Natural killer cell (primary cell): ENCODE data around the gene CYP2D6. TPM values are rescaled to one million over a fixed set of nuclear protein-coding genes. Genes with fewer than 3 reads are reported as not detected.

Experiments used
- ATAC-seq, 3 donors: fragments of 150-1000 bp in 2 of 3; fragments of 200-7000 bp in 1 of 3; cut with Tn5 transposase; 1 replicate in 1 of 3; 2 replicates in 2 of 3; pipeline ENCODE4 v1.10.0; 2021; ENCODE audit warnings: mild to moderate bottlenecking in 2 of 3, moderate library complexity in 2 of 3
- DNase-seq, 2 donors: peaks; one replicate each; pipeline versions ENCODE4 v3.0.0 to v3.0.0-alpha.2; 2013 to 2021; ENCODE audit warnings: mixed read lengths in 1 of 2
- H3K27ac ChIP-seq: one replicate; pipeline ENCODE4 v1.5.1; 2013; ENCODE audit warnings: mild to moderate bottlenecking, low read length
- H3K27me3 ChIP-seq: one replicate; pipeline ENCODE4 v1.6.1; 2013; ENCODE audit warnings: low read length; ENCODE audit not compliant: control insufficient read depth, insufficient read depth
- H3K36me3 ChIP-seq: one replicate; pipeline ENCODE4 v1.6.1; 2013; ENCODE audit warnings: low read length; ENCODE audit not compliant: control insufficient read depth, insufficient read depth
- H3K4me1 ChIP-seq: one replicate; pipeline ENCODE4 v1.6.1; 2013; ENCODE audit warnings: low read length; ENCODE audit not compliant: control insufficient read depth, insufficient read depth
- H3K4me3 ChIP-seq: one replicate; pipeline ENCODE4 v1.5.1; 2013; ENCODE audit warnings: low read length
- H3K9me3 ChIP-seq: one replicate; pipeline ENCODE4 v1.6.1; 2013; ENCODE audit warnings: low read length; ENCODE audit not compliant: control insufficient read depth, insufficient read depth
- H3K27ac Mint-ChIP-seq, 2 donors: one replicate each; pipeline ENCODE4 v1.8.0; 2022; ENCODE audit warnings: mild to moderate bottlenecking in 2 of 2, mixed read lengths in 2 of 2, moderate library complexity in 1 of 2
- H3K27me3 Mint-ChIP-seq, 2 donors: one replicate each; pipeline ENCODE4 v1.8.0; 2022; ENCODE audit warnings: low read depth in 2 of 2, mixed read lengths in 2 of 2
- H3K36me3 Mint-ChIP-seq: one replicate; pipeline ENCODE4 v1.8.0; 2022; ENCODE audit warnings: mixed read lengths
- H3K4me1 Mint-ChIP-seq, 2 donors: one replicate each; pipeline ENCODE4 v1.8.0; 2022; ENCODE audit warnings: mixed read lengths in 2 of 2
- H3K4me3 Mint-ChIP-seq: one replicate; pipeline ENCODE4 v1.8.0; 2022; ENCODE audit warnings: mild to moderate bottlenecking, moderate library complexity, mixed read lengths
- H3K9me3 Mint-ChIP-seq, 2 donors: one replicate each; pipeline ENCODE4 v1.8.0; 2022; ENCODE audit warnings: mixed read lengths in 2 of 2
- WGBS: methylation state at CpG from one replicate; pipeline ENCODE4 v1.1.7; 2013; ENCODE audit warnings: missing lambda C conversion rate; ENCODE audit not compliant: insufficient coverage; 5-methylcytosine and 5-hydroxymethylcytosine counted together
- intact Hi-C: fragments of 100-400 bp; cut with micrococcal nuclease; formaldehyde crosslinking; loops from one replicate; pipeline ENCODE4 v1.14.2; 2022
- total RNA-seq, 4 donors: library from RNA; stranded (reverse); fragments of 120-200 nt in 1 of 4; gene quantifications; one replicate each; pipeline versions ENCODE4 v1.2.3 to v1.2.4, GENCODE V29; 2013 to 2022
- TF ChIP-seq, protein P1 (sequence below): fragments of 200-600 bp; IDR thresholded peaks from one replicate; pipeline ENCODE4 v1.8.0; 2022; ENCODE audit warnings: antibody characterized with exemption

The CYP2D6 gene
- total RNA-seq, 3 donors from 2014 or later (not counting 1 experiment from before 2014, with no cell fraction given) = 3.8 to 5.5 (median 3.9) TPM

DNA sequence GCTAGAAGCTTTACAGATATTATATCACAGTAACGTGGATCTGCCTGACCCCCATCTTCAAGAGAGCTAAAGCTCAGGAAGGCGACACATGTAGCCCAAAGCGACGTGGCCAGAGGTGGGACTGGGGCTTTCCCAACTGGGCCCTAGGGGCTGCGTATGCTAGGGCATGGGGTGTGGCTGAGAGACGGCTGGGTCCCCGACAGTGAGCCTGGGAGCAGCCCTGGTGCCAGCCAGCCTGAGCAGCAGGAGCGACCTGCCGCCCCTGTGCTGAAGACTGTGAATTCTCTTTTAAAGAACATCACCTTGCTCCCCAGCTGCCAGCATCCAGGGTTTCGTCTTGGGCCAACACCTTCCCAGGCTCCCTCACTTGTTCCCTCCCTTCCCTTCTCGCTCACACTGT, 32.9 kb upstream of the CYP2D6 start:
- Mint-ChIP-seq H3K27ac (no peak overlapping the region), H3K4me1 (peaks cover 0 to 5% of the 10 kb centered on the region in 2 donors), H3K4me3 (no peak overlapping the region), H3K27me3 (no peaks in the 10 kb centered on the region), H3K9me3 (no peaks in the 10 kb centered on the region), H3K36me3 (no peaks in the 10 kb centered on the region)
- Histone ChIP-seq H3K4me1 (no peaks in the 10 kb centered on the region), H3K9me3 (no peaks in the 10 kb centered on the region), H3K27me3 (no peaks in the 10 kb centered on the region), H3K36me3 (peaks cover 14% of the 10 kb centered on the region), H3K4me3 (no peak overlapping the region), H3K27ac (no peak overlapping the region)
- intact Hi-C loops = no loop called here
- ATAC-seq (no peak), DNase-seq (no peak)
- 93% methylated on average over 11 of the region's 11 CpGs for WGBS
- TF ChIP-seq, protein P1, sequence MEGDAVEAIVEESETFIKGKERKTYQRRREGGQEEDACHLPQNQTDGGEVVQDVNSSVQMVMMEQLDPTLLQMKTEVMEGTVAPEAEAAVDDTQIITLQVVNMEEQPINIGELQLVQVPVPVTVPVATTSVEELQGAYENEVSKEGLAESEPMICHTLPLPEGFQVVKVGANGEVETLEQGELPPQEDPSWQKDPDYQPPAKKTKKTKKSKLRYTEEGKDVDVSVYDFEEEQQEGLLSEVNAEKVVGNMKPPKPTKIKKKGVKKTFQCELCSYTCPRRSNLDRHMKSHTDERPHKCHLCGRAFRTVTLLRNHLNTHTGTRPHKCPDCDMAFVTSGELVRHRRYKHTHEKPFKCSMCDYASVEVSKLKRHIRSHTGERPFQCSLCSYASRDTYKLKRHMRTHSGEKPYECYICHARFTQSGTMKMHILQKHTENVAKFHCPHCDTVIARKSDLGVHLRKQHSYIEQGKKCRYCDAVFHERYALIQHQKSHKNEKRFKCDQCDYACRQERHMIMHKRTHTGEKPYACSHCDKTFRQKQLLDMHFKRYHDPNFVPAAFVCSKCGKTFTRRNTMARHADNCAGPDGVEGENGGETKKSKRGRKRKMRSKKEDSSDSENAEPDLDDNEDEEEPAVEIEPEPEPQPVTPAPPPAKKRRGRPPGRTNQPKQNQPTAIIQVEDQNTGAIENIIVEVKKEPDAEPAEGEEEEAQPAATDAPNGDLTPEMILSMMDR = no peak

DNA sequence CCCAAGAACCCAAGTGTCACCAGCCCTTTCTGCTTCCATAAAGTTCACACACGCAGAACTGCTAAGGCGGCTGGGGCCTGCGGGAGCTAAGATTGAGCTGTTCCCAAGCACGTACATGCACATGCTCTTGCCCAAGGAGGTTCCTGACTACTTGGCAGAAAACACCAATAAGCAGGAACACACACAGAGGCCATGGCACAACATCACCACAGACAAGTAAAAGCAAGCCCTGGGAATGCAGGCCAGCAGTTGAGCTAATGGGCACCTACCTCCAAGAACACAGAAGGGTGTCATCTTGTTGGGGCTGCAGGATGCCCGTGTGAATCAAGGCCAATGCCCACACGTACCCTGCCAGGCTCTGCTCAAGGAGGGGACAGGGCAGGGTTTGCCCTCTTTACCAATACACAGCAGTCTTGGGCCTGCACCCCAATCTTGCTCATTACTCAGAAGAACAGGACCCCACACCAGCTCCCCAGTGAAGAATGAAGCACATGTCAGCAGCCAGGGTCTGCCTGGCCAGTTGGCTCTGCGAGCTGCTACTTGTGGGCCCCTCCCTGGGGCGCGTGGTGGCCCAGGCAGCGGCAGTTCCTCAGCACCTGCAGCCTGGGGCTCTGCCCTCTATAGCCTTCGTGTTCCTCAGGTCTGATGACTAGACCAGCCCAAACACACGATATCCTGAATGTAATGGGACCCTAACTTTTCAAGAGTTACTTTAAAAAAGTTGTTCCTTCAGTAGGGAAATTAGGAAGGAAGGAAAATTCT, 32.3 kb upstream of the CYP2D6 start:
- Histone ChIP-seq H3K9me3 (no peaks in the 10 kb centered on the region), H3K4me3 (no peak overlapping the region), H3K36me3 (peaks cover 10% of the 10 kb centered on the region), H3K27me3 (no peaks in the 10 kb centered on the region), H3K4me1 (no peaks in the 10 kb centered on the region), H3K27ac (no peak overlapping the region)
- DNase-seq = no peak
- 96% methylated on average over 12 of the region's 12 CpGs for WGBS
- no peak for ATAC-seq
- Mint-ChIP-seq H3K9me3 (no peaks in the 10 kb centered on the region), H3K27ac (no peak overlapping the region), H3K4me3 (no peak overlapping the region), H3K27me3 (no peaks in the 10 kb centered on the region), H3K36me3 (no peaks in the 10 kb centered on the region), H3K4me1 (peaks cover 0 to 5% of the 10 kb centered on the region in 2 donors)
- TF ChIP-seq, protein P1 = no peak
- intact Hi-C loops = no loop called here

DNA sequence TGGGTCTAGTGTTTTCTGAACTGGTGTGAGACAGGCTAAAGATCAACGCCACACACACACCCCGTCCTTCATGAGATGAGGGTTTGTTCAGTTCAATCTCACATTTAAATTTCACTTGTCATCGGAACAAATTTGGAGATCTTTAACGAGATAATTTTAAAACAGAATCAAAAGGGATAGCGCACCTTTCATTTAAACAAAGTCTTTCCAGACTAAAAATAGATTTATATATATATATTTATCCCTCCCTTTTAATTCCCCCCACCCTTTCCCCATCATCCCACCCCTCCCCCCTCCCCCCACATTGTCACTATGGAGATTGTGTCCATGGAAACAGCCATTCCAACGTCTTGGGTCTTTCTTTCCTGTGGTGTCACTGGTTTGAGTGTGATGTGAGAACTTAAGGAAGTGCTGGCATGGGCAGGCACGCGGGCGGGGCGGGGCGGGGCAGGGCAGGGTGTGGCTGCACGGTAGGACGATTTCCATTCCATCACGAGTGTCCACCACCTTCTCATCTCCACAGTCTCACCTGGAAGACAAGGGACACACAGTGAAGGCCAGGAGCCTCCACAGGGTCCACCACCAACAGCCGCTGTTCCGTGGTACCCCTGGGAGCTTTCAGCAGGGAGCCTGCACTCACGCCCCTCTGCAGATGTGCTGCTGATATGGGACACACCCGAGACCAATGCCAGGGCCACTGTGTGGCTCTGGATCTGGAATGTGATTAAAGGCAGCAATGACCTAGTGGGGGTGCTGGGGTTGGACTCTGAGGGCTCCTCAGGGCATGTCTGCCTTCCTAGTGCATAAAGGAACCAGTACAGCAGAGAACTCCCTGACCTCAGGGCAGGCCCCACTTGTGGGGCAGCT, 30.5 kb upstream of the CYP2D6 start:
- Mint-ChIP-seq H3K27me3 (no peaks in the 10 kb centered on the region), H3K36me3 (no peaks in the 10 kb centered on the region), H3K27ac (no peak overlapping the region), H3K4me3 (no peak overlapping the region), H3K9me3 (no peaks in the 10 kb centered on the region), H3K4me1 (peaks cover 0 to 5% of the 10 kb centered on the region in 2 donors)
- no peaks in the 10 kb centered on the region for H3K27me3 ChIP-seq
- peaks cover 12% of the 10 kb centered on the region for H3K36me3 ChIP-seq
- DNase-seq (no peak), ATAC-seq (no peak)
- 86% methylated on average over 13 of the region's 18 CpGs for WGBS
- H3K9me3 ChIP-seq = no peaks in the 10 kb centered on the region
- intact Hi-C loops = no loop called here
- no peak overlapping the region for H3K27ac ChIP-seq
- TF ChIP-seq, protein P1 = no peak
- no peaks in the 10 kb centered on the region for H3K4me1 ChIP-seq
- H3K4me3 ChIP-seq = no peak overlapping the region
